GM18507 (cell line): ENCODE data around the gene PARP1.

ENCODE experiments used
- DNase-seq: peaks from one replicate; pipeline ENCODE4 v3.0.0; 2011; ENCODE audit warnings: low read depth; ENCODE audit not compliant: insufficient read length; ENCODE audit errors: extremely low spot score
- FAIRE-seq: peaks from 2 replicates; lab custom pipeline; 2011; peaks lifted over from hg19 to GRCh38; lab: Jason Lieb, UNC

Gene PARP1

GRCh38 chr1:226324479-226324878 is 83.4 kb downstream of the PARP1 start:
- DNase-seq: no peak
- no peak for FAIRE-seq

GRCh38 chr1:226322986-226323385 is 84.9 kb downstream of the PARP1 start:
- DNase-seq: no peak
- FAIRE-seq: no peak

- no peak for DNase-seq
- FAIRE-seq: no peak
These were observed 87.0 kb downstream of the PARP1 start for GRCh38 chr1:226320930-226321329.

GRCh38 chr1:226318471-226318870 is 89.4 kb downstream of the PARP1 start:
- DNase-seq (no peak), FAIRE-seq (no peak)

GRCh38 chr1:226314055-226314454 is 93.8 kb downstream of the PARP1 start:
- DNase-seq (no peak), FAIRE-seq (no peak)

GRCh38 chr1:226312065-226312464 is 95.8 kb downstream of the PARP1 start:
- FAIRE-seq (no peak), DNase-seq (no peak)

- FAIRE-seq: no peak
- no peak for DNase-seq
These were observed 96.5 kb downstream of the PARP1 start for GRCh38 chr1:226311376-226311775.
